Mucosa of rectum (tissue), 2 donors: ENCODE measurements around the gene UBE2G1.

Experiments
- H3K27ac ChIP-seq, 2 donors: one replicate each; pipeline ENCODE4 v1.7.0; 2013; ENCODE audit warnings: inconsistent platforms in 2 of 2, low read depth in 2 of 2, low read length in 2 of 2
- H3K27me3 ChIP-seq, 2 donors: one replicate each; pipeline ENCODE4 v1.7.0; 2013; ENCODE audit warnings: low read length in 2 of 2; ENCODE audit not compliant: control insufficient read depth in 2 of 2, insufficient read depth in 2 of 2
- H3K36me3 ChIP-seq, 2 donors: one replicate each; pipeline ENCODE4 v1.7.0; 2013; ENCODE audit warnings: low read length in 2 of 2; ENCODE audit not compliant: control insufficient read depth in 2 of 2, insufficient read depth in 2 of 2
- H3K4me1 ChIP-seq, 2 donors: one replicate each; pipeline ENCODE4 v1.7.0; 2013; ENCODE audit warnings: low read length in 2 of 2, mild to moderate bottlenecking in 1 of 2; ENCODE audit not compliant: control insufficient read depth in 2 of 2, insufficient read depth in 2 of 2
- H3K4me3 ChIP-seq, 2 donors: one replicate each; pipeline ENCODE4 v1.7.0; 2013; ENCODE audit warnings: low read length in 2 of 2
- H3K9ac ChIP-seq, 2 donors: one replicate each; pipeline ENCODE4 v1.7.0; 2013; ENCODE audit warnings: low read length in 2 of 2, low read depth in 1 of 2, mild to moderate bottlenecking in 1 of 2
- H3K9me3 ChIP-seq, 2 donors: one replicate each; pipeline ENCODE4 v1.7.0; 2013; ENCODE audit warnings: low read length in 2 of 2; ENCODE audit not compliant: control insufficient read depth in 2 of 2
- donor health status: healthy.
- donor health status: Normal muscosa, but diverticular disease.

The UBE2G1 gene, protein sequence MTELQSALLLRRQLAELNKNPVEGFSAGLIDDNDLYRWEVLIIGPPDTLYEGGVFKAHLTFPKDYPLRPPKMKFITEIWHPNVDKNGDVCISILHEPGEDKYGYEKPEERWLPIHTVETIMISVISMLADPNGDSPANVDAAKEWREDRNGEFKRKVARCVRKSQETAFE

DNA sequence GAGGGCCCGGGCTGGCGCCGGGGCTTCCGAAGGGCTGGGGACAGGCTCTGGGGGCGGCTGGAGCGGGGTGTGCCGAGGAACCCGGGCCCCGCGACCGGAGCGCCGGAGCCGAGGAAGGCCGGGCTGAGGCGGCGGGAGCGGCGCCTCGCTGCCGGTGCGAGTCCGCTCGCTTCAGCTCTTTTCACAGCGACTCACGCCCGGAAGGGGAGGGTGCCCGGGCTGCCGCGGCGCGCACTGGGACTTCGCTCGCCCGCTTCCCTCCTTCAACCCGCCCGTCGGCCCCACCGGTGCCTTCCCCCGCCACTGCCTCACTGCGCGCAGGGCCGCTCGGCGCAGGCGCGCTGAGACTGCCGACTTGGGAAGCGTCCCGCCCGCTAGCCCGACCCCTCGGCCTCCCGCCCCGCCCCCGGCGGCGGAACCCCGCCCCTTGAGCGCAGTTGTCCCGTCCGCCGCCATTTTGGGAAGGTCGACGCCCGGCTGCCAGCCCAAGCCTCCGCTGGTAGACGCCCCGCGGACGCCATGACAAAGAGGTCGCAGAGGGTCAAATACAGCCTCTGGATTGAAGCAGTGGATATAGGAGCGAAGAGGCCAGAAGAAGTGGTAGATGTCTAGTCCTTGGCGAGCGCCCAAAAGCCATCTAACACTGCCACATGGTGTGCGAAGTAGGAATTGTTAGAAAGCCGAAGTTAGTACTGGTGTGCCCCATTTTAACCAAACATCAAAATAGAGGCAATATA lies at the start of gene UBE2G1:
UBE2G1 (minus strand) TSS at position 349 of the 737 bp plus-strand sequence. CDS start 359 bp downstream, outside the sequence.
- H3K36me3 ChIP-seq = no peaks in the 10 kb centered on the region
- H3K9me3 ChIP-seq = no peaks in the 10 kb centered on the region
- H3K4me3 ChIP-seq = peak within 1 kb of the TSS; percentile 80 to 83
- H3K4me1 ChIP-seq = peaks cover 5 to 10% of the 10 kb centered on the region in 2 donors
- peak within 1 kb of the TSS; percentile 84 to 93 for H3K9ac ChIP-seq
- no peaks in the 10 kb centered on the region for H3K27me3 ChIP-seq
- H3K27ac ChIP-seq = peak within 1 kb of the TSS; percentile 89 to 98

DNA sequence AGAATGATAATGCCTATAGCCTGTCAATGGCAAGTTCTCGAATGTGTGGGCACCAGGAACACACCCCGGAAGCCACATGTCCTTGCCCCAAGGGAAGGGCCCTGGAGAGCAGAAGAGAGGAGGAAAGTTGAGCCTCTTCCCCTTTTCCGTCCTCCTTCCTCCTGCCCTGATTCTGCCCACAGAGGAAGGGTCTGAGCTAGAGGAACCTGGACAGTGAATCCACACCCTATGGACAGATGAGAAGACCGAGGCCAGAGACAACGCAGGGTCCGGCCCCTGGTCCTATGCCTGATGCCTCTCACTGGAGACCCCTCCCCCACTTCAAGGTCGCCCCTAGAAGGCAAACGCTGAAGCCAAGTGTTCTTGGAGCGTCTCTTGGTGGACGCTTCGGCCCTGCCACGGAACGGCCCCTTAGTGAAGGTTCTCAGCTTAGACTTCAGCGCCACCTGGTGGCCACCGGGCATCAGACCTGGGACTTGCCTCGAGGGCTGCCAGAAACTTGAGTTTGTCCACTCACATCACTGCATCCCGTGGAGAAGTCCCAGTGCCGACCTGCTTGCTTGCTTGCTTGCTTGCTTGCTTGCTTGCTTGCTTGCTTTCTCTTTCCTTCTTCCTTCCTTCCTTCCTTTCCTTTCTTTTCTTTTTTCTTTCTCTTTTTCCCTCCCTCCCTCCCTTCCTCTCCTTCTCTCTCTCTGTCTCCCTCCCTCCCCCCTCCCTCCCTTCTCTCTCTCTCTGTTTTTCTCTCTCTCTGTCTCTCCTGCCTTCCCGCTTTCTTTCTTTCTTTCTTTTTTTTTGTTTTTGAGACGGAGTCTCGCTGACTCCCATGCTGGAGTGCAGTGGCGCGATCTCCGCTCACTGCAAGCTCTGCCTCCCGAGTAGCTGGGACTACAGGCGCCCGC lies 46.7 kb upstream of the UBE2G1 start:
- no peak overlapping the region for H3K27ac ChIP-seq
- no peaks in the 10 kb centered on the region for H3K9me3 ChIP-seq
- no peaks in the 10 kb centered on the region for H3K36me3 ChIP-seq
- peaks cover 3 to 4% of the 10 kb centered on the region in 2 donors for H3K4me1 ChIP-seq
- H3K4me3 ChIP-seq = peak overlapping the region in 1 of 2 donors; percentile 50
- H3K27me3 ChIP-seq = no peaks in the 10 kb centered on the region
- H3K9ac ChIP-seq = no peak overlapping the region

DNA sequence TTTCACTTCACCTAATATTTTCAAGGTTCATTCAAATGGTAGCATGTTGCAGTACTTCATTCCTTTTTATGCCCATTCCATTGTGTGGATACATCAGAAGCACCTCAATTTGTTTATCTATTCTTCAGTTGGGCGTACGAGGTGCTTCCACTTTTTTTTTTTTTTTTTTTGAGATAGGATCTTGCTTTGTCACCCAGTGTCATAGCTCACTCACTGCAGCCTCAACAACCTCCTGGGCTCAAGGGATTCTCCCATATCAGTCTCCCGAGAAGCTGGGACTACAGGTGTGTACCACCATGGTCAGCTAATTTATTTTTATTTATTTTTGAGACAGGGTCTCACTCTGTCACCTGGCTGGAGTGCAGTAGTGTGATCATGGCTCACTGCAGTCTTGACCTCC lies 44.7 kb upstream of the UBE2G1 start:
- H3K4me1 ChIP-seq = peaks cover 3 to 4% of the 10 kb centered on the region in 2 donors
- no peak overlapping the region for H3K27ac ChIP-seq
- no peak overlapping the region for H3K9ac ChIP-seq
- H3K27me3 ChIP-seq = no peaks in the 10 kb centered on the region
- no peaks in the 10 kb centered on the region for H3K36me3 ChIP-seq
- H3K9me3 ChIP-seq = no peaks in the 10 kb centered on the region
- no peak overlapping the region for H3K4me3 ChIP-seq

DNA sequence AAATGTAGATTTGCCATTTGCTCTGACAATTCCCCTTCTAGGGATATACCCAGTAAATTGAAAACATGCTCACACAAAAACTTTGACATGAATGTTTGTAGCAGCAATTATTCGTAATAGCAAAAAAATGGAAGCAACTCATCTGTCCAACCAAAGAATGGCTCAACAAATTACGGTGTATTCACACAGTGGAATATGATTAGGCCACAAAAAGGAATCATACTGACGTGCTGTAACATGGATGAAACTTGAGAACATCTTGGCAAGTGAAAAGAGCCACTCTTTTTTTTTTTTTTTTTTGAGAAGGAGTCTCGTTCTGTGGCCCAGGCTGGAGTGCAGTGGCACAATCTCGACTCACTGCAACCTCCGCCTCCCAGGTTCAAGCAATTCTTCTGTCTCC lies 43.2 kb upstream of the UBE2G1 start:
- Histone ChIP-seq H3K27me3 (no peaks in the 10 kb centered on the region), H3K36me3 (no peaks in the 10 kb centered on the region), H3K9ac (no peak overlapping the region), H3K4me1 (peaks cover 3 to 4% of the 10 kb centered on the region in 2 donors), H3K9me3 (no peaks in the 10 kb centered on the region), H3K4me3 (no peak overlapping the region), H3K27ac (no peak overlapping the region)

DNA sequence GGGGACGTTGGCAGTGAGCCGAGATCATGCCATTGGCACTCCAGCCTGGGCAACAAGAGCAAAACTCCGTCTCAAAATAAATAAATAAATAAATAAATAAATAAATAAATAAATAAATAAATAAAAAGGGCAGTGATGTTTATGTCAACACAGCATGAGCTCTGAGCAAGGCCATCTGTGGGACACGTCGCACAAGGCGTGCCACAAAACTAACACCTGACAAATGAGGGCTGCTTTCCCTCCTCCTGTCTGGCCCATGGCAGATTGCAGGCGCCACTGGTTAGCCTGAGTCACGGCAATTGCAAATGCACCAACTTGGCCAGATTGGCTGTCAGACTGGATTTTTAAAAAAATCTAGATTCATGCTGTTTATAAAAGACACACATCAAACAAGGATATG lies 41.4 kb upstream of the UBE2G1 start:
- H3K27ac ChIP-seq = peak overlapping the region in 1 of 2 donors; percentile 39
- H3K36me3 ChIP-seq = no peaks in the 10 kb centered on the region
- no peaks in the 10 kb centered on the region for H3K27me3 ChIP-seq
- H3K9ac ChIP-seq = no peak overlapping the region
- H3K4me3 ChIP-seq = no peak overlapping the region
- peaks cover under 1% of the 10 kb centered on the region in 2 donors for H3K4me1 ChIP-seq
- no peaks in the 10 kb centered on the region for H3K9me3 ChIP-seq

DNA sequence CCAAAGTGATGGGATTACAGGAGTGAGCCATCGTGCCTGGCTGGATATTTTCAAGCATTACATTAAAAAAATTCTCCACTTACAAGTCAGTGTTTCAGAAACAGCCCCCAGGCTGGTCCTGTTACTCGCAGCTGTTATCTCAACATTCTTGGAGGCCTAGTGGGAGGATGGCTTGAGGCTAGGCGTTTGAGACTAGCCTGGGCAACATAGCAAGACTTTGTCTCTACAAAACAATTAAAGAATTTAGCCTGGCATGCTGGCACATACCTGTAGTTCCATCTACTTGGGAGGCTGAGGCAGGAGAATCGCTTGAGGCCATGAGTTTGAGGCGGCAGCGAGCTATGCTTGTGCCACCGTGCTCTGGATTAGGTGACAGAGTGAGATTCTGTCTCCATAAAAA lies 40.7 kb upstream of the UBE2G1 start:
- H3K9me3 ChIP-seq = no peaks in the 10 kb centered on the region

DNA sequence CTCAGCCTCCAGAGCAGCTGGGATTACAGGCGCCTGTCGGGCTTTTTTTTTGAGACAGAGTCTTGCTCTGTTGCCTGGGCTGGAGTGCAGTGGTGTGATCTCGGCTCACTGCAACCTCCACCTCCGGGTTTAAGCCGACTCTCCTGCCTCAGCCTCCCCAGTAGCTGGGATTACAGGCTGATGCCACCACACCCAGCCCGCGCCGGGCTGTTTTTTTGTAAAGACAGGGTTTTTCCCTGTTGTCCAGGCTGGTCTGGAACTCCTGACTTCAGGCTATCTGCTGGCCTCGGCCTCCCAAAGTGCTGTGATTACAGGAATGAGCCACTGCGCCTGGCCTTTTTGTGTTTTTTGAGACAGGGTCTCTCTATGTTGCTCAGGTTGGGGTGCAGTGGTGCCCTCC lies 39.9 kb upstream of the UBE2G1 start:
- no peaks in the 10 kb centered on the region for H3K9me3 ChIP-seq
- H3K36me3 ChIP-seq = no peaks in the 10 kb centered on the region
- H3K4me1 ChIP-seq = no peaks in the 10 kb centered on the region
- H3K4me3 ChIP-seq = no peak overlapping the region
- H3K27me3 ChIP-seq = no peaks in the 10 kb centered on the region
- H3K9ac ChIP-seq = no peak overlapping the region
- H3K27ac ChIP-seq = no peak overlapping the region

More for the DNA sequence above, 40.7 kb upstream of the UBE2G1 start:
- Histone ChIP-seq H3K27ac (no peak overlapping the region), H3K4me1 (no peaks in the 10 kb centered on the region), H3K4me3 (no peak overlapping the region), H3K9ac (no peak overlapping the region), H3K27me3 (no peaks in the 10 kb centered on the region), H3K36me3 (no peaks in the 10 kb centered on the region)

DNA sequence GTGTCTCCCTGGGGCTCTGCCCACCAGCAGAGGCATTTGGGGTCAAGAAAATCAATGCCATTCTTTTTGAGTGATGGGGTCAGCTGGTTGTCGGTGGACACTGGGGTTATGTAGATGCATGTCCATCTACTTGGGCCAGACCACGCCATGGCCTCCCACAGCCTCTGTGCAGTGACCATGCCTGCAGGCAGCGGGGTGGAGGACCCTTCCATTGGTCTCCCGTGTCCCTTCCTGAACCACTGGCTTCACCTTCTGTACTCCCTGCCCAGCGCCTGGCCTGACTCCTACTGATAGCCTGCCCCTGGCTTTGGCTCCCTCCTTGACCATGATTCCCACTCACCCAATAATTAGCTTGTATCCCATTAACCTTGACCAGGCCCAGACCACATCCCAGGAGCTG lies 39.2 kb upstream of the UBE2G1 start:
- Histone ChIP-seq H3K27me3 (no peaks in the 10 kb centered on the region), H3K4me1 (no peaks in the 10 kb centered on the region), H3K36me3 (no peaks in the 10 kb centered on the region), H3K4me3 (no peak overlapping the region), H3K9me3 (no peaks in the 10 kb centered on the region), H3K9ac (no peak overlapping the region), H3K27ac (no peak overlapping the region)

DNA sequence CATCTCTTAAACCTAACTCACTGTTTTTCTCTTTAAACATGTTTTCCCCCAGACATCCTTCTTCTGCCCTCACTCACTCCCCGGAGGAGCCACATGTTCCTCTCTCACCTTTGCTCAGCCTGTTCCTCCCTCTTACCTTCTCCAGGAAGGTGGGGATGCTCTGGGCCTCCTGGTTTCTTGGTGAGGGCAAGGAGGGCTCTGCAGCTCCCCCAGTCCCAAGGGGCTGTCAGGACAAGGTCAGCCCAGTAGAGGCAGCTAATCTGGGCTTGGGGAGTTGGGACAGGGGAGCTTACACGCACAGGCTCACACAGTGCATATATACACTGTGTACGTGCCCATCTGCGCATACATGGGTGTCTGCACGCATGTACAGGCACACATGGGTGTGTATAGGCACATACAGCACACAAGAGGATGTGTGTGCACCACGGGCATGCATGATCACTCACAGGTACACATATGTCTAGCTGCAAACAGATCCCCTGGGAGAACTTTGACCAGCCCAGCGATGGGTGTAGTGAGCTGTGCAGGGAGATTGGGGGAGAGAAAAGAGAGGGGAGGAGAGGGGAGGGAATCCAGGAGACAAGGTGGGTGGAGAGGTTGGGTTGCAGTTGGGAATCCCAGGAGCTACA lies 38.7 kb upstream of the UBE2G1 start:
- Histone ChIP-seq H3K36me3 (no peaks in the 10 kb centered on the region), H3K4me1 (no peaks in the 10 kb centered on the region), H3K4me3 (no peak overlapping the region), H3K9me3 (no peaks in the 10 kb centered on the region), H3K9ac (no peak overlapping the region), H3K27me3 (no peaks in the 10 kb centered on the region), H3K27ac (no peak overlapping the region)
